GM12892 (cell line): Measurements from ENCODE around the gene FAM170A.

Experiments used
- POLR2A ChIP-seq: IDR thresholded peaks from 2 replicates; pipeline ENCODE4 v1.6.1; 2011; ENCODE audit warnings: low read depth, low read length, control low read depth
- POLR2AphosphoS5 ChIP-seq: IDR thresholded peaks from 2 replicates; pipeline ENCODE4 v1.6.1; 2011; ENCODE audit warnings: low read depth, low read length, control low read depth
- TAF1 ChIP-seq: IDR thresholded peaks from 2 replicates; pipeline ENCODE4 v1.6.1; 2011; ENCODE audit warnings: low read depth, mild to moderate bottlenecking, control low read depth, low read length, borderline replicate concordance

DNA sequence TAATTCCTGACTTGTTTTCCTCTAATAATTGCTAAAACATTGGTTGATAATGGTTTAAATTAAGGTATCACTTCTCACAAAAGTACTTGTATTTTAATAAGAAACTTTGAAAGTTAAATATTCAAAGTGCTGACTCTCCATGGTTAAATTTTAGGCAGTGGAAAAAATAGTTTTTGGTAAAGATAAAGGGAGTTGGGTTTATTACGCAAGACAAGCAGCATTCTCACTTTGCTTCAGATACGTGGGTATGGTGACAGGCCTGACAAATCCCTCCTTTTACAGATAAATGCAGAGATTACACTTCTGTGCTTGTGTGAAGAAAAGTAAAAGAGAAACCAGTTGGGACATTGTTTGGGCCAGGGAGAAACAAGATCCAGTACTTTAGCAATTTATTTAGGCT lies 14.5 kb upstream of the FAM170A start:
- no peak for TF ChIP-seq POLR2A
- no peak for TF ChIP-seq POLR2AphosphoS5
- no peak for TF ChIP-seq TAF1
